SK-N-SH treated with all-trans-retinoic acid at 6 μM for 48 hours (cell line): ENCODE measurements around the gene QSOX1.

Source experiments
- ESRRG ChIP-seq: fragments of 250-450 bp; sonication (Bioruptor Pico); IDR thresholded peaks from 2 replicates; pipeline ENCODE4 v1.6.1; 2021; ENCODE audit warnings: mild to moderate bottlenecking
- RARB ChIP-seq: fragments of 250-450 bp; sonication (Bioruptor Pico); IDR thresholded peaks from 2 replicates; pipeline ENCODE4 v1.8.0; 2021; ENCODE audit warnings: mild to moderate bottlenecking, moderate library complexity
- ZC3H10 ChIP-seq: fragments of 250-450 bp; sonication (Bioruptor Pico); IDR thresholded peaks from 2 replicates; pipeline ENCODE4 v1.5.1; 2021; ENCODE audit warnings: mild to moderate bottlenecking, moderate library complexity
- ZFP3 ChIP-seq: fragments of 250-450 bp; sonication (Bioruptor Pico); IDR thresholded peaks from 2 replicates; pipeline ENCODE4 v1.5.0; 2020; ENCODE audit warnings: mild to moderate bottlenecking, moderate library complexity
- ZNF8 ChIP-seq: fragments of 450-650 bp; formaldehyde crosslinking; IDR thresholded peaks from 2 replicates; pipeline ENCODE4 v1.5.0; 2020; ENCODE audit warnings: mild to moderate bottlenecking, moderate library complexity
- TF ChIP-seq, protein P1 (sequence below): fragments of 250-450 bp; sonication (Bioruptor Pico); IDR thresholded peaks from 2 replicates; pipeline ENCODE4 v1.8.0; 2021; ENCODE audit warnings: low read depth, mild to moderate bottlenecking, moderate library complexity, borderline replicate concordance
- TF ChIP-seq, protein P2 (sequence below): fragments of 250-450 bp; sonication (Bioruptor Pico); IDR thresholded peaks from 2 replicates; pipeline ENCODE4 v1.8.0; 2020; ENCODE audit warnings: mild to moderate bottlenecking, moderate library complexity, borderline replicate concordance
- TF ChIP-seq, protein P3 (sequence below): fragments of 250-450 bp; sonication (Bioruptor Pico); IDR thresholded peaks from 2 replicates; pipeline ENCODE4 v1.5.1; 2020; ENCODE audit warnings: low read depth, mild to moderate bottlenecking, moderate library complexity

DNA sequence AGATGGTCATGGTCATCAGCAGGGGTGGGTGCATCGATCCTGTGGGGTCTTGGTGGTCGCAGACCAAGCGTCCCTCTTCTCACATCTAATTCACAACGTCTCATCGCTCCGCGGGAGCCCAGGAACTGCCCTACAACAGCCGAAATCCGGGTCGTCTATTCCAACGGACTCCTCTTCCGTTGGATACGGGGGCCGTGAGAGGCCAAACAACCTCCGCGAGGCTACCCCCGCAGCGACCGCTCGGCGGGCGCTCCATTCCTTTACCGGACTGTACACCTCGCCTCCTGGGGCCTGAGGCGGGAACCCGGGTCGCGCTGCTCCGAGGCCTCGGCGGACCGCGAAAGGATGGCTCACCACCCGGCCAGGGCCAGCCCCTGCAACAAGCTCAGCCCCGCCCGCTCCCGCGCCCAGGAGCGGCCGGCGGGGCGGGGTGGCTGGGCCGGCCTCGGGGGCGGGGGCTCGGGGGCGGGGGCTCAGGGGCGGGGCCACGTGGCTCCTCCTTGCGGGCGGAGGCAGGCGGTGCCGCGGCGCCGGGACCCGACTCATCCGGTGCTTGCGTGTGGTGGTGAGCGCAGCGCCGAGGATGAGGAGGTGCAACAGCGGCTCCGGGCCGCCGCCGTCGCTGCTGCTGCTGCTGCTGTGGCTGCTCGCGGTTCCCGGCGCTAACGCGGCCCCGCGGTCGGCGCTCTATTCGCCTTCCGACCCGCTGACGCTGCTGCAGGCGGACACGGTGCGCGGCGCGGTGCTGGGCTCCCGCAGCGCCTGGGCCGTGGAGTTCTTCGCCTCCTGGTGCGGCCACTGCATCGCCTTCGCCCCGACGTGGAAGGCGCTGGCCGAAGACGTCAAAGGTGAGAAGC, at the start of gene QSOX1:
- TF ChIP-seq RARB (CRISPR knock-in tag), result no peak
- peak; percentile 84 for TF ChIP-seq ZFP3 (CRISPR knock-in tag)
- TF ChIP-seq ESRRG (CRISPR knock-in tag), result no peak
- TF ChIP-seq, protein P1, sequence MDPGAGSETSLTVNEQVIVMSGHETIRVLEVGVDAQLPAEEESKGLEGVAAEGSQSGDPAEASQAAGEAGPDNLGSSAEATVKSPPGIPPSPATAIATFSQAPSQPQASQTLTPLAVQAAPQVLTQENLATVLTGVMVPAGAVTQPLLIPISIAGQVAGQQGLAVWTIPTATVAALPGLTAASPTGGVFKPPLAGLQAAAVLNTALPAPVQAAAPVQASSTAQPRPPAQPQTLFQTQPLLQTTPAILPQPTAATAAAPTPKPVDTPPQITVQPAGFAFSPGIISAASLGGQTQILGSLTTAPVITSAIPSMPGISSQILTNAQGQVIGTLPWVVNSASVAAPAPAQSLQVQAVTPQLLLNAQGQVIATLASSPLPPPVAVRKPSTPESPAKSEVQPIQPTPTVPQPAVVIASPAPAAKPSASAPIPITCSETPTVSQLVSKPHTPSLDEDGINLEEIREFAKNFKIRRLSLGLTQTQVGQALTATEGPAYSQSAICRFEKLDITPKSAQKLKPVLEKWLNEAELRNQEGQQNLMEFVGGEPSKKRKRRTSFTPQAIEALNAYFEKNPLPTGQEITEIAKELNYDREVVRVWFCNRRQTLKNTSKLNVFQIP (CRISPR knock-in tag), result no peak
- no peak for TF ChIP-seq ZNF8
- TF ChIP-seq, protein P2, sequence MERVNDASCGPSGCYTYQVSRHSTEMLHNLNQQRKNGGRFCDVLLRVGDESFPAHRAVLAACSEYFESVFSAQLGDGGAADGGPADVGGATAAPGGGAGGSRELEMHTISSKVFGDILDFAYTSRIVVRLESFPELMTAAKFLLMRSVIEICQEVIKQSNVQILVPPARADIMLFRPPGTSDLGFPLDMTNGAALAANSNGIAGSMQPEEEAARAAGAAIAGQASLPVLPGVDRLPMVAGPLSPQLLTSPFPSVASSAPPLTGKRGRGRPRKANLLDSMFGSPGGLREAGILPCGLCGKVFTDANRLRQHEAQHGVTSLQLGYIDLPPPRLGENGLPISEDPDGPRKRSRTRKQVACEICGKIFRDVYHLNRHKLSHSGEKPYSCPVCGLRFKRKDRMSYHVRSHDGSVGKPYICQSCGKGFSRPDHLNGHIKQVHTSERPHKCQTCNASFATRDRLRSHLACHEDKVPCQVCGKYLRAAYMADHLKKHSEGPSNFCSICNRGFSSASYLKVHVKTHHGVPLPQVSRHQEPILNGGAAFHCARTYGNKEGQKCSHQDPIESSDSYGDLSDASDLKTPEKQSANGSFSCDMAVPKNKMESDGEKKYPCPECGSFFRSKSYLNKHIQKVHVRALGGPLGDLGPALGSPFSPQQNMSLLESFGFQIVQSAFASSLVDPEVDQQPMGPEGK (CRISPR knock-in tag), result no peak
- TF ChIP-seq ZC3H10, result no peak
- TF ChIP-seq, protein P3, sequence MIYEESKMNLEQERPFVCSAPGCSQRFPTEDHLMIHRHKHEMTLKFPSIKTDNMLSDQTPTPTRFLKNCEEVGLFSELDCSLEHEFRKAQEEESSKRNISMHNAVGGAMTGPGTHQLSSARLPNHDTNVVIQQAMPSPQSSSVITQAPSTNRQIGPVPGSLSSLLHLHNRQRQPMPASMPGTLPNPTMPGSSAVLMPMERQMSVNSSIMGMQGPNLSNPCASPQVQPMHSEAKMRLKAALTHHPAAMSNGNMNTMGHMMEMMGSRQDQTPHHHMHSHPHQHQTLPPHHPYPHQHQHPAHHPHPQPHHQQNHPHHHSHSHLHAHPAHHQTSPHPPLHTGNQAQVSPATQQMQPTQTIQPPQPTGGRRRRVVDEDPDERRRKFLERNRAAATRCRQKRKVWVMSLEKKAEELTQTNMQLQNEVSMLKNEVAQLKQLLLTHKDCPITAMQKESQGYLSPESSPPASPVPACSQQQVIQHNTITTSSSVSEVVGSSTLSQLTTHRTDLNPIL, result no peak
